GM18517 (cell line): Measurements from ENCODE around the gene TMEM74B.
A peak's percentile ranks its signal among the peaks of the same experiment; 100 is the strongest.
"Not testable (repeated sequence)": the region's sequence is repeated elsewhere in the genome, so short reads cannot be mapped to it uniquely, and the experiment has no call there.

ENCODE experiments used
- ATAC-seq: cut with Tn5 transposase; IDR thresholded peaks from one replicate; pipeline ENCODE4 v1.9.1; 2021; ENCODE audit warnings: mild to moderate bottlenecking, moderate library complexity; ENCODE audit not compliant: unreplicated experiment

The TMEM74B gene

DNA sequence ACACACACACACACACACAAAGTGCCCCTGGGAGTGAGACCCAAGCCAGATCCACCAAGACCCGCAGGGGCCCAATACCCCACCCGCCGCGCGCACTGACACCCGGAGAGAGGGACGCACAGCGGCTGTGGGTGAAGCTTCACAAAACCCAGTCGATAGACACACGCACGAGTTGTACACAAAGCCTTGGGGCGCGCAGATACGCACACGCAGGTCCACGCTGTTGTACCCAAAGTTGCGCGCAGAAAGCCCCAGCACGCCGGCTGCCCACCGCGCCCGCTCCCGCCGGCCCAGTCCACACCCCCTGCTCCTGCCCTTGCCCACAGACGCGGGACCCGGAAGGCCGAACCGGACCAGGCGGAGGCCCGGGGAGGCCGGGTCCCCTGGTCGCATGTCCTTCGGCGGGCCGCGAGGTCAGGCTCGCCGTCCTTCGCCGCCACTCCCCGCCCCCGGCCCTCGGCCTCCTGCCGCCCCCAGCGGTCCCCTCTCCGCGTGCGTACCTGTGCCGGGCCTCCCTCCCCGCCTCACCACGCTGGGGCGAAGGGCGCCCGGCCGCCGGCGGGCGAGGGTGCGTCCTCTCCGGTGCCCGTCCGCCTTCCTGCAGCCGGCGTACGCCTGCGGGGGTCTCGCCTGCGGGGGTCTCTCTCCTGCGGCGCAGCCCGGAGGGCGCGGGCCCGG lies at the start of gene TMEM74B:
Gene TMEM74B (minus strand): TSS at position 344 of the 678 bp plus-strand sequence. CDS start 1,180 bp downstream, outside the sequence.
- ATAC-seq, result no peak

DNA sequence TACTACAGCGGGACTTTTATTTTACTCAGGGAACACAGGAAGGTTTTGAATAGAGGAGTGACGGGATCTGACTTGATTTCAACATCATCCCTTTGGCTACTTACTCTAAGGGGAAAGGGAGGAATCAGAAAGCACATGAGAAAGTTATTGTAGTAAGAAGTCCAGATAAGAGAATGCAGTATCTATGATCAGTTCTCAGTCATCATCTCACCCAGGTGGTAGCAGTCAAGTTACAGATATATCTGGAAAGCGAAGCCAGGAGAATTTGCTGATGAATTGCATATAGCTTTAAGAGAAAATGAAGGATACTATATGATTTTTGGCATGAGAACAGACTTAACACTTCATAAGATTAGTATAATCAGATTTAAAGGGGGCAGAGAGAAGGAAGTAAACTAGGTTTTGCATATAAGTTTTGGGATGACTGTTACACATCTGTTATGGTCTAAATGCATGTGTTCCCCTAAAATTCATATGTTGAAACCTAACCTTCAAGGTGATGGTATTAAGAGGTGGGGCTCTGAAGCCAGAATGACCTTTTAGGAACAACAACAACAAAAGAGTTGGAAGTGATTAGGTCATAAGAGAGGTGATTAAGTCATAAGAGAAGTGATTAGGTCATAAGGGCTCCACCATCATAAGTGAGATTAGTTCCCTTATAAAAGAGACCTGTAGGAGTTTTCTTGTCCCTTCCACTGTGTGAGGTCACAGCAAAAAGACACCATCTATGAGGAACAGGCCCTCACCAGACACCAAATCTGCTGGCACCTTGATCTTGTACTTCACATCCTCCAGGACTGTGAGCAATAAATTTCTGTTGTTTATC lies 47.7 kb upstream of the TMEM74B start:
- ATAC-seq, result peak; percentile 48

DNA sequence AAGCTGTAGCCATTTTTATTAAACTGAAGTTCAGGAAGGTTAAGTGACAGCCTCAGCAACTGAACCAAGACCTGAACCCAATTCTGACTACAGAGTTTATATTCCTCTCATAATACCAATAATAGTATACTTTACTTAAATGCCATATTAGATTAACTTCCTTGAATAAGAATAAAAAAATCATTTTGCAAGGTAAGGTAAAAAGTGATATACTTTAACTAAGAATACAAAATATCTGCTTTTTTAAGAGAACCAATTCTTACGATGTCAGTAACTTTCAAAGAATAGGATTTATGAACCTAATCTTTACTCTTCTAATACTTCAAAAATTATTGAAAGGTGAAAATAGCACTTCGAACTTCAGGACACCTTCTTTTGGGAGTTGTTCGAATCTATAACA lies 44.8 kb upstream of the TMEM74B start:
- ATAC-seq, result no peak

DNA sequence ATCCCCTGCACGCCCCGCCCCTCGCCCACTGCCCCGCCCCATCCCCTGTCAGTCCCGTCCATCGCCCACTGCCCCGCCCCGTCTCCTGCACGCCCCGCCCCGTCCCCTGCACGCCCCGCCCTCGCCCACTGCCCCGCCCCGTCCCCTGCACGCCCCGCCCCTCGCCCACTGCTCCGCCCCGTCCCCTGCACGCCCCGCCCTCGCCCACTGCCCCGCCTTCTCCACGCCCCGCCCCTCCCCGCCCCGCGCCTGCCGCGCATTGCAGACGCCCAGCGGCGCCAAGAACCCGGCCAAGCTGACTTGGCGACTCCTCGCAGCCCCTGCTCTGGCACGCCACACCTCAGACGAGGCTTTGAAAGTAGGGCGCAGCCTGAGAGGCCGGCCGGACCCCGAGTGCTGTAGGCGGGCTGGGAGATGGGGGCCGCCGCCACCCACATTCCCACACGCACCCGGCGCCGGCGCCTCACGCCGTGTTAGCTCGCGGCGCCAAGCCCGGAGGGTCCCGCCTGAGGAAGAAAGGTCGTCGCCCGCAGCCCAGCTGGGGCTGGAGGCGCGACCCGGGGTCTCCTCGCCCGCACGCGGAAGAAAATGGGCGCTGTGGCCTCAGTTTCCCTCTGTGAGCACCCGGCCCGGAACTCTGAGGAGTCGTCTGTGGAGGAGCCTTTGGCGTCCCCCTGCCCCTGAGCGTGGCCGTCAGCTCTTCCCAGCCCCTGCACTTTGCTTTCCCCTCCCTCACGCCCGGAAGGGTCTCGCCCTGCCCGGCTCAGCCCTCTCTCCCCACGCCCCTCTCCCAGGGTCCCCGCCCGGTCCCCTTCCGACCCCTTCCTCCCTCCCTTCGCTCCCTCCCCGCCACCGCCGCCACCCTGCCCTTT lies 41.2 kb upstream of the TMEM74B start, which contains the start of gene RAD21L1:
Gene RAD21L1 (plus strand): TSS at position 262 of the 872 bp plus-strand sequence. CDS start 2,410 bp downstream, outside the sequence.
- no peak for ATAC-seq

DNA sequence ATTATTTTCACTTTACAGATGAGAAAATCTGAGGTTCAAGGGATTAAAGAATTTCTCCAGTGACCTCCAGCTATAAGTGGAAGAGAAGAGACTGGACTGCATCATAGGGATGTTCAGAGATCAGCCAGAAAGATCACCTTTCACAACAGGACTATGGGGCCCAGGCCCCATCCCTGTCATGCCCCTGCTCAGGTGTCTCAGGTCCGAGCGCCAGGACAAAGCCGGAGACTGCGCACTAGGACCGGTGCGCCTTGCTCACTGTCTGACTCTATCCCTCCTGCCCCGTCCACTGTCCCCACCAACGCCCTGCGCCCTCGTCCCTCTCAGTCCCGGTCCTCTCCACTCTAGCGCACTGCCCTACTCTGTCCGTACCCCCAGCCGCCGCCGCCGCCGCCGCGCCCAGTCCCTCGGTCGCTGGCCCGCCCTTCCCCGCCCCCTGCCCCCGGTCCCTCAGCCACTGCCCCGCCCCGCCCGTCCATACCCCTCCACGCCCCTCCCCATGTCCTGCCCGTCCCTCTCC lies 40.5 kb upstream of the TMEM74B start:
- no peak for ATAC-seq

DNA sequence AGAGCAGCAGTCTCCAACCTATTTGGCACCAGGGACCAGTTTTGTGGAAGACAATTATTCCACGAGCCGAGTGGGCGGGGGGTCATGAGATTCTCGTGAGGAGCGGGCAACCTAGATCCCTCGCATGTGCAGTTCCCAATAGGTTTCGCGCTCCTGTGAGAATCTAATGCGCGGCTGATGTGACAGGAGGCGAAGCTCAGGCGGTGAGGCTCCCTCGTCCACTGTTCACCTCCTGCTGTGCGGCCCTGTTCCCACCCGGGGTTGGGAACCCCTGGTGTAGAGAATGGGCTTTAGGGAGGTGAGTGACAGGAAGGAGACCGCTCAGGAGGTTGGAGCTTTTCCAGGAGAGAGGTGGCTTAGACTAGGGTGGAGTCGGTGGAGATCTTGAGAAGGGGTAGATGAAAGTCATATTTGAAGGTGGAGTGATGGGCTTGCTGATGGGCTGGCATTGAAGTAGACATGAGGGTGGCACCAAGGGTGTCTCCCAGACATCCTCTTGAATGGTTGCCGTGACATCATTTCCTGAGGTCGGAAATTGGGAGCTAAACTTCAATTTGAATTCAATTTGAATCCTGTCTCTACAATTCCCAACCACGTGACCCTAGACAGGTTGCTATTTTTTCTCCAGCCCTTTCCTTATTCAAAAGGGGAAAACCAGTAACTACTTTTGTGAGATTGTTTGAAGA lies 39.6 kb upstream of the TMEM74B start:
- no peak for ATAC-seq

DNA sequence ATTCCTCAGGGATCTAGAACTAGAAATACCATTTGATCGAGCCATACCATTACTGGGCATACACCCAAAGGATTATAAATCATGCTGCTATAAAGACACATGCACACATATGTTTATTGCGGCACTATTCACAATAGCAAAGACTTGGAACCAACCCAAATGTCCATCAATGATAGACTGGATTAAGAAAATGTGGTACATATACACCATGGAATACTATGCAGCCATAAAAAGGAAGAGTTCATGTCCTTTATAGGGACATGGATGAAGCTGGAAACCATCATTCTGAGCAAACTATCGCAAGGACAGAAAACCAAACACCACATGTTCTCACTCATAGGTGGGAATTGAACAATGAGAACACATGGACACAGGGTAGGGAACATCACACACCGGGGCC lies 38.0 kb upstream of the TMEM74B start:
- ATAC-seq, result not testable (repeated sequence)

DNA sequence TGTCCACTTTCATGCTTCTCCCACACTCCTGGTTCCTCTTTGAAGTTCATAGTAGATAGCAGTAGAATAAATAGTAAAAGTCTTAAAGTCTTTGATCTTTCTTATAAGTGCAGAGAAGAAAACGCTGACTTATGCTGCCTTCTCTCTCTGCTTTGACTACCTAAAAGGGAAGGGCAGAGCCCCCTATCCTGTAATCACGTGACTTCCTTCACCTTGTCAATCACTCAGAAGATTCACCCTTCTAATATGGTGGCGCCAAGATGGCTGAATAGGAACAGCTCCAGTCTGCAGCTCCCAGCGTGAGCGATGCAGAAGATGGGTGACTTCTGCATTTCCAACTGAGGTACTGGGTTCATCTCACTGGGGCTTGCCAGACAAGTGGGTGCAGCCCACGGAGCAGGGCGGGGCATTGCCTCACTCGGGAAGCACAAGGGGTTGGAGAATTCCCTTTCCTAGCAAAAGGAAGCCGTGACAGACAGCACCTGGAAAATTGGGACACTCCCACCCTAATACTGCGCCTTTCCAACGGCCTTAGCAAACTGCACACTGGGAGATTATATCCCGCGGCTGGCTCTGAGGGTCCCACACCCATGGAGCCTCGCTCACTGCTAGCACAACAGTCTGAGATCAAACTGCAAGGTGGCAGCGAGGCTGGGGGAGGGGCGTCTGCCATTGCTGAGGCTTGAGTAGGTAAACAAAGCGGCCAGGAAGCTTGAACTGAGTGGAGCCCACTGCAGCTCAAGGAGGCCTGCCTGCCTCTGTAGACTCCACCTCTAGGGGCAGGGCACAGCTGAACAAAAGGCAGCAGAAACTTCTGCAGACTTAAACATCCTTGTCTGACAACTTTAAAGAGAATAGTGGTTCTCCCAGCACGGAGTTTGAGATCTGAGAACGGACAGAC lies 32.0 kb upstream of the TMEM74B start:
- ATAC-seq, result not testable (repeated sequence)

DNA sequence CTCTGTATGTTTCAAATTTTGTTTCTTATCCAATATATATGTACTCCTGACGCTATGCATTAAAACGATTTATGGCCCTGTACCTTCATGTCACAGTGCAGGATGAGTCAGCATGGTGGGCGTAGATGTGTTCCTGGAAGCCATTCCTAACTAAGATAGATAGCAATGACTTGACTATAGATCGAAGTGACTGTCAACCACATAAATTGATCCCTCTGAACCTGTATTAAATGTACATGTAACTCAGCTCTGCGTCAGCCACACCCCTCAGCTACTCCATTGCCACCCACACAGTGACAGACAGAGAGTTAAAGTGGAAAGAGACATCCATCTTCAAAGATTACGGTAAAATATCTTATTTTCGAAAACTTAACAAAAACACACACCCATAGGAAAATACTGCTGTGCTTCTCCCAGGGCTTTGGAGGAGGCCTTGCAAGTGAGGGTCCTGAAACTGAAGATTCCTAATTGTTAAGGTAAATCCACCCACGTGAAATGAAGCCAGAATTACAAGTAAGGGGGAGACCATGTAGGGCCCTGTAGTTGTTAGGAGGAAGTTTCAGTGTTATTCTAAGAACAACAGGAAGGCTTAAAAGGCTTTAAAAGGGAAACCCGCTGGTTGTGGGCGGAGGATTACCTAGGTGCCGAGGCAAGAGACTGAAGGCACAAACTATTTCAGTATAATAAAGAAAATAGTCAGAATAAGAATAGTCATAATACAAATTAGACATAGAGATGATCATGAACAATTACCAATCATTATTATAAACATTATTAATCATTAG lies 30.8 kb upstream of the TMEM74B start:
- ATAC-seq, result no peak

DNA sequence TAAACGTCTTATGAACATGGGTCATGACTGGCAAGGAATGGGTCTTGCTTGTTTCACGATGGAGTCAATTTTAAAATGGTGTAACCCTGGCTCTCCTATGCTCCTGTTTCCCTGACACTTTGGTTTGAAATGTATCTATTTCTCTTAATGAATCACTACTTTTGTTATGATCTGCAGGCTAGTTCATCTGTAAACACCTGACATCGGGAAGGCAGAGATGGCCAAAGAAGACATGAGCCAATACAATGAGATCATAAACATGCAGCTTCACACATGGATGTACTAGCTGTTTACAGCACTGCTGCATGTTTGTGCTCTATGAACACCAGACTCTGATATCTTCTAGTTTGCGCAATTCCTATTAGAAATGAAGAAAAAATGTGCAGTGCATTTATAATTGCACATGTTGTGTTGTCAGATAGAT lies 30.1 kb upstream of the TMEM74B start:
- ATAC-seq, result no peak

DNA sequence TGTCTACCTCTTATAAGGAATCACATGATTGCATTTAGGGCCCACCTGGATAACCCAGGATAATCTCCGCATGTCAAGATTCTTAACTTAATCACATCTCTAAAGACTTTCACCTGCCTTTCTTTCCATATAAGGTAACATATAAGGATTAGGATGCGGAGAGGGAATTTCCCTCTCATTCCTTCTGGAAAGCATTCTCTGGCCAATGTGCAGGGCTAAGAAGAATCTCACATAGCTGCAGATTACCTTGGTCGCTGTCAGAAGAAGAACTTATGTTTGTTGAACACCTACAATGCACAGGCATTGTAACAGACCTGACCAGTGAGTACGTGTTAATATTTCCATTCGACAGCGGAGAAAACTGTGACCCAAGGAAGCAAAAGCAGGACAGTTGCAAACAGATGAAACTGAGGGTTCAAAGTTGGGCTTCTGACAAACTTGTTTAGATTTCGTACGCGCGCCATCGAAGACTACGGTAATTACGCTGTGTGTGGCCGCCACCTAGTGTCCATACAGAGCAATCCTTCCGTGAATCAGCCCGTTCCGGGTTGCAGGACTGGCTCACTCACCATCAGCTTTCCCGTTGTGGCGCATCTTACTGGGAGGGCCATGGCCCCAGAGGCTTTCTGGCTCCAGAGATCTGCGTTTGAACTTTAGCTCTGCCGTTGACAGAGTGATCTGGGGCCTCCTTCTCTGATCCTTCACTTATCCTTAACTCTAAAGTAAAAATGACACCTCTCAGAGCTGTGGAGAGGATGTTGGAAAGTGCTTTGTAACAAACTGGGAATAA lies 28.0 kb upstream of the TMEM74B start:
- no peak for ATAC-seq

DNA sequence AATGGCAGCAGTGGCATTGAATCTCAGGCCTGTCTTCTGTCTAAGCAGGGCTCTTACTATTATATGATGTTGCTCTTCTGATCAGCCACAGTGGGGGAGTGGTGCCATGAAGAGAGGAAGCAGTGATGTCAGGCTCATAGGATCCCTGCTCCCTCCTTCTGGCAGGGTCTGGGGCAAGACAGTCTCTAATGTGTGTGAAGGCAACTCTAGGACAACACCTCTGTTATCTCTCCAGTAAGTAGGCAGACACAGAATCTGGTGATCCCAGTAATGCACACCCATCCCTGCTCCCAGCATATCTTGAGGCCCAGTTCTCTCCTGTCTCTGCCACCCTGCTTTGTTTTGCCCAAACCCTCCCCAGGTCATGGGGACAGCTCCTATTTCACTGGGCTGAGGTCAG lies 27.2 kb upstream of the TMEM74B start:
- no peak for ATAC-seq

DNA sequence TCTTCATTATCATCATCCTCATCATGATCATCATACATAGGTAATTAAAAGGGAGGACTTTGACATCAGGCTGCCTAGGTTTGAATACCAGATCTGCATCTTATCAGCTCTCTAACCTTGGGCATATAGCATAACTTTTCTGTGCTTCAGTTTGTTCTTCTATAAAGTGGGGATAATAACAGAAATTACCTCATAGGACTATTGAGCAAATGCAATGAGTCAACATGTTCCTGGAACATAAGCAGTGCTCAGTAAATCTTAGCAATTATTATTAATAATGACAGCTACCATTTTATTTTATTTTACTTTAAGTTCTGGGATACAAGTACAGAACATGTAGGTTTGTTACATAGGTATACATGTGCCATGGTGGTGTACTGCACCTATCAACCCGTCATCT lies 25.7 kb upstream of the TMEM74B start:
- no peak for ATAC-seq

DNA sequence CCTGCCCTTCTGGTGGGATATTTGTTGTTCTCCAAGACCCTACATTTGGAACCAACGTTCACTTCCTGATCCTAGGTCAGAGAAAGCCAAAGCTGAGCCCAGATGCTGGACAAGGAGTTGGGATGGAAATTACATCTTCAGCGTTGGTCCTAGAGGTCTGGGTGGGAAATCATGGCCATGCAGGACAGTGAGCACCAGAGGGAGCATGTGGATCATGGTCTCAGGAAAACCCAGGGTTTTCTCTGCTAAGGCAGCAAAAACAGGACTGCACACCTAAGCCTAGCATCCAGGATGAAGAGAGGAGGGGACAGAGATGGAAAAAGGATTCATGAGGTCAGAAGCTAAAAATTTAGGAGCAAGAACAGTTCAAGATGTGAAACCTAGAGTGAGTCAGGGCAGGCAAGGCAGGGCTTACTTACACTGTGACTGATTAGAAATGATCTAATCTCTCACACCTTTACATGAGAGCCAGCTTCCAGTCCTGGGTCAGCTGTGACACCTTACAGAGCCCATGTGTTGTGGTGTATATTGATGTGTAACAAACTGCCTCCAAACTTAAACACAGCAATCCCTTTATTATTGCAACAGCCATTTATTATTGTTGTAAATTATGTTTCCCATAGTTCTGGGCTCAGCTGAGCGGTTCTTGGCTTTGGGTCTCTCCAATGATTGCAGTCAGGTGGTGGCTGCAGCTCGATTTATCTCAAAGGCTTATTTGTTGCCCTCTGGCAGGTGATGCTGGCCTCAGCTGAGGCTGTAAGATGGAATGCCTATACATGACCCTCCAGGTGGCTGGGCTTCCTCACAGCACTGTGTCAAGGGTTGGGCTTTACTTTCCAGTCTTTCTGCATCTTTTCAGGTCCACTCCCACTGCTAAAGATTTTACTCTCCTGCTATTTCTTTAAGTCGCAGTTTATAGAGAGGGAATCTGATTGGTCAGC lies 24.9 kb upstream of the TMEM74B start:
- ATAC-seq, result no peak

DNA sequence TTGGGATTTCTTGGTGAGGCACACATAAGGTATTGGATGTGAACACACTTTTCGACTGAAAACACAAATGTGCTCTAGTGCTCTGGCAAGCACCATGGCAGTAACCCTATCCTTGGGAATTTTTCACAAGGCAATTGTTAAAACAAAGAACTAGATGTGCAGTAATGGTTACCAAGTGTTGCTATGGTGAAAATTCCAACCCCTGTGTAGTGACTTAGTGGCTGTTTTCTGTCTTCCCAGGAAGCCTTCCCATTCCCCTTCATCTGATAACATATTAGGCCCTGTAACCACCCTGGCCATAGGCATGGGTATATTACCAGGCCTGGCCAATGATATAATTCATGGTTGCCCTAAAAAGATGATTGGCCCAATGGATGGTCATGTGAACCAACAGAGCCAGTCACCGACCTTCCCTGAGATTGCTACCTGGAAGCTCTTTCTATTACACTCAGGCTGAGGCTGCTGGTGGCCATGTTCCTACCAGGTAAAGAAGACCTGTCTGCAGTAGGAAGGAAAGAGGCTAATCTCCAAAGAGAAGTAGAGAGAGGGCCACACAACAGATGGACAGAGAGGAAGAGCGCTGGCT lies 22.6 kb upstream of the TMEM74B start:
- ATAC-seq, result no peak
